ENCODE results near the gene TNIP3. TPM values are rescaled to one million over a fixed set of nuclear protein-coding genes. Genes with fewer than 3 reads are reported as not detected.

Gene TNIP3
- total and polyA plus RNA-seq, 9 of the 15 experiments (the other 6 are each of a cell fraction or from before 2014, with no cell fraction given), result 0.14 TPM; not detected in 8

GRCh38 chr4:121209171-121209570, 45.0 kb upstream of the TNIP3 start (continued):
- TF ChIP-seq YY1 (IDR thresholded peaks at IDR 0.05; ENCODE audit: borderline replicate concordance in 1 of 3, control insufficient read depth in 1 of 3, extremely low read depth in 1 of 3, insufficient read depth in 3 of 3, insufficient read length in 1 of 3, insufficient replicate concordance in 2 of 3, low read depth in 1 of 3, low read length in 2 of 3), result no peak
- TF ChIP-seq ZBTB49 (CRISPR knock-in tag; IDR thresholded peaks at IDR 0.05; ENCODE audit: borderline replicate concordance), result no peak
- no peak for TF ChIP-seq CHD2 (IDR thresholded peaks at IDR 0.05; ENCODE audit: low read depth, low read length)
- TF ChIP-seq CBFA2T2 (conservative IDR thresholded peaks at IDR 0.05), result no peak
- no peak for TF ChIP-seq MIER1 (IDR thresholded peaks at IDR 0.05; ENCODE audit: low read depth)
- no peak for TF ChIP-seq ZNF217 (CRISPR knock-in tag; IDR thresholded peaks at IDR 0.05)
- TF ChIP-seq TAL1 (IDR thresholded peaks at IDR 0.05), result no peak
- TF ChIP-seq ZNF3 (CRISPR knock-in tag; IDR thresholded peaks at IDR 0.05), result no peak
- no peak for TF ChIP-seq ARID2 (IDR thresholded peaks at IDR 0.05)
- no peak for TF ChIP-seq ZNF133 (CRISPR knock-in tag; IDR thresholded peaks at IDR 0.05)
- TF ChIP-seq POLR3A (IDR thresholded peaks at IDR 0.05; ENCODE audit: borderline replicate concordance, extremely low read depth, insufficient read depth, insufficient read length), result no peak
- no peak for TF ChIP-seq MCM2 (IDR thresholded peaks at IDR 0.05; ENCODE audit: low read depth)
- TF ChIP-seq FOXP1 (CRISPR knock-in tag; IDR thresholded peaks at IDR 0.05), result no peak

All from K562 (cell line).